OCI-LY3 (cell line): Measurements from ENCODE around the gene KRTAP4-3.
"Not testable (repeated sequence)": the region's sequence is repeated elsewhere in the genome, so short reads cannot be mapped to it uniquely, and the experiment has no call there.

Experiments
- H2AFZ ChIP-seq: fragments of 200-600, 300-600 bp; shearing (Covaris generic); 2 replicates; pipeline ENCODE4 v1.6.0; 2014; ENCODE audit warnings: antibody characterized with exemption, low read depth, low read length
- H3K27ac ChIP-seq: fragments of 200-600, 300-600 bp; sonication (generic); 2 replicates; pipeline ENCODE4 v1.5.1; 2014; ENCODE audit warnings: mild to moderate bottlenecking, low read length, moderate library complexity, mixed read lengths
- H3K27me3 ChIP-seq: fragments of 200-600, 300-600 bp; sonication (generic); 2 replicates; pipeline ENCODE4 v1.6.1; 2014; ENCODE audit warnings: low read depth, low read length, mixed read lengths
- H3K36me3 ChIP-seq: fragments of 200-600, 300-600 bp; sonication (generic); replicated peaks from 2 replicates; pipeline ENCODE3; 2014; ENCODE audit warnings: low read depth, low read length, mixed read lengths
- H3K4me1 ChIP-seq: fragments of 300-600, 200-600 bp; sonication (generic); 2 replicates; pipeline ENCODE4 v1.6.1; 2014; ENCODE audit warnings: low read length, mixed read lengths
- H3K4me2 ChIP-seq: fragments of 200-600, 300-600 bp; sonication (generic); 2 replicates; pipeline ENCODE4 v1.6.1; 2014; ENCODE audit warnings: low read length, mixed read lengths
- H3K4me3 ChIP-seq: fragments of 300-600, 200-600 bp; sonication (generic); 2 replicates; pipeline ENCODE4 v1.5.1; 2014; ENCODE audit warnings: antibody characterized with exemption, mild to moderate bottlenecking, low read length, moderate library complexity
- H3K79me2 ChIP-seq: fragments of 300-600, 200-600 bp; shearing (Covaris generic); 2 replicates; pipeline ENCODE4 v1.6.1; 2014; ENCODE audit warnings: mild to moderate bottlenecking, low read length, mixed read lengths
- H3K9ac ChIP-seq: fragments of 300-600, 200-600 bp; shearing (Covaris generic); 2 replicates; pipeline ENCODE4 v1.6.0; 2014; ENCODE audit warnings: mild to moderate bottlenecking, low read length, moderate library complexity
- H3K9me3 ChIP-seq: fragments of 200-600, 300-600 bp; shearing (Covaris generic); 2 replicates; pipeline ENCODE4 v1.6.1; 2014; ENCODE audit warnings: low read length, mixed read lengths; ENCODE audit not compliant: insufficient read depth
- H4K20me1 ChIP-seq: fragments of 200-600, 300-600 bp; sonication (generic); 2 replicates; pipeline ENCODE4 v1.6.1; 2016; ENCODE audit warnings: low read length, mixed read lengths; ENCODE audit not compliant: insufficient read depth
- CTCF ChIP-seq: fragments of 200-600, 300-600 bp; sonication (generic); IDR thresholded peaks from 2 replicates; pipeline ENCODE4 v1.5.1; 2014; ENCODE audit warnings: antibody characterized with exemption, low read length, low read depth
- EZH2phosphoT487 ChIP-seq: fragments of 200-600 bp; shearing (Covaris generic); IDR thresholded peaks from 2 replicates; pipeline ENCODE4 v1.6.1; 2018; ENCODE audit warnings: antibody characterized with exemption, mixed run types, low read depth

Gene KRTAP4-3

DNA sequence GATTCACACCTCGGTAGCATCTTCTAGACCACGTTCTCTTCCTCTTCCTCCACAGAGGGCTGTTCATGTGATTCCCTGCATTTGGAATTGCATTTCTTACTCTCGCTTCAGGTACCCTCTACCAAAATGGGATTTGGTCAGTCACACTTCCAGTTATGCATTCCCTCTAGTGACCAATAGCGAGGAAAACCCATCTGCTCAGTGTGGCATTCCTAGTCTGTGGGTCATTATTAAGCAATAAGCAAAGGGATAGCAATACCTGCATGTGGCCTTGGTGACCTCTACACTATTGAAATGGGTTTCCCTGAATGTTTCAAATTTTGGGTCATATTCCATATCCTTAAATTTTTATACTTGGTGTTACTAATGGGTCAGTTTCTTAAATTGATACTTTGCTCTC is 18.0 kb downstream of the KRTAP4-3 start:
- Histone ChIP-seq H4K20me1 (no peaks in the 10 kb centered on the region), H3K4me3 (no peak overlapping the region), H3K79me2 (no peaks in the 10 kb centered on the region), H2AFZ (no peak overlapping the region), H3K27me3 (peaks cover 18% of the 10 kb centered on the region; the same call in 1 of the 2 replicates), H3K4me1 (no peaks in the 10 kb centered on the region), H3K4me2 (no peak overlapping the region), H3K36me3 (no peaks in the 10 kb centered on the region), H3K9ac (no peak overlapping the region), H3K27ac (no peak overlapping the region), H3K9me3 (no peaks in the 10 kb centered on the region)
- TF ChIP-seq EZH2phosphoT487 (no peak), CTCF (no peak)

GRCh38 chr17:41149652-41149985 is 18.4 kb downstream of the KRTAP4-3 start, which contains the start of gene KRTAP4-5:
Gene KRTAP4-5 (minus strand): TSS chr17:41149825. CDS start chr17:41149767, 58 bp downstream.
- H3K9ac ChIP-seq = no peak within 1 kb of the TSS
- H3K4me3 ChIP-seq = no peak within 1 kb of the TSS
- no peaks in the 10 kb centered on the region for H3K4me1 ChIP-seq
- H3K4me2 ChIP-seq = no peak within 1 kb of the TSS
- H3K79me2 ChIP-seq = no peaks in the 10 kb centered on the region
- H3K9me3 ChIP-seq = no peaks in the 10 kb centered on the region
- peaks cover 18% of the 10 kb centered on the region; the same call in 1 of the 2 replicates for H3K27me3 ChIP-seq
- no peaks in the 10 kb centered on the region for H3K36me3 ChIP-seq
- no peak within 1 kb of the TSS for H2AFZ ChIP-seq
- H3K27ac ChIP-seq = no peak within 1 kb of the TSS
- TF ChIP-seq CTCF (no peak), EZH2phosphoT487 (no peak)
- no peaks in the 10 kb centered on the region for H4K20me1 ChIP-seq

GRCh38 chr17:41148971-41149651 is 18.9 kb downstream of the KRTAP4-3 start:
- H3K4me3 ChIP-seq, H2AFZ ChIP-seq, H4K20me1 ChIP-seq, H3K4me1 ChIP-seq, H3K36me3 ChIP-seq, H3K27ac ChIP-seq, H3K79me2 ChIP-seq, H3K9me3 ChIP-seq, H3K4me2 ChIP-seq, H3K9ac ChIP-seq: not testable (repeated sequence)
- H3K27me3 ChIP-seq = peaks cover 18% of the 10 kb centered on the region; the same call in 1 of the 2 replicates

- Histone ChIP-seq H3K27ac (no peak overlapping the region), H3K4me1 (no peaks in the 10 kb centered on the region), H3K79me2 (no peaks in the 10 kb centered on the region), H3K4me3 (no peak overlapping the region), H3K9me3 (no peaks in the 10 kb centered on the region), H2AFZ (no peak overlapping the region), H3K27me3 (peaks cover 8% of the 10 kb centered on the region; the same call in 1 of the 2 replicates), H4K20me1 (no peaks in the 10 kb centered on the region), H3K36me3 (no peaks in the 10 kb centered on the region), H3K9ac (no peak overlapping the region), H3K4me2 (no peak overlapping the region)
- TF ChIP-seq CTCF (no peak), EZH2phosphoT487 (no peak)
Observed at GRCh38 chr17:41147531-41148204, 20.4 kb downstream of the KRTAP4-3 start.
